OCI-LY1 (cell line): Measurements from ENCODE around the gene GLRA3.

ENCODE experiments used
- CTCF ChIP-seq: fragments of 200-600 bp; sonication (generic), shearing (Covaris generic); IDR thresholded peaks from 2 replicates; pipeline ENCODE4 v1.5.1; 2017; ENCODE audit warnings: mild to moderate bottlenecking, antibody characterized with exemption, low read length, moderate library complexity, mixed read lengths
- EZH2 ChIP-seq: fragments of 200-600 bp; sonication (generic), shearing (Covaris generic); IDR thresholded peaks from 2 replicates; pipeline ENCODE4 v1.8.0; 2017; ENCODE audit warnings: borderline replicate concordance, mixed run types, mild to moderate bottlenecking, antibody characterized with exemption, low read length, moderate library complexity, mixed read lengths

- TF ChIP-seq CTCF (no peak), EZH2 (no peak)
Measured at GRCh38 chr4:174749091-174749490, 80.0 kb downstream of the GLRA3 start.
